Thyroid gland (tissue), 4 donors: ENCODE results near the gene RFTN1.

Source experiments
- CTCF ChIP-seq, 6 experiments: fragments of 200-600 bp in 3 of 6; fragments of 450-650 bp in 3 of 6; sonication (generic) in 3 of 6; IDR thresholded peaks; one replicate each; pipeline ENCODE4 v1.5.1; 2016 to 2019; ENCODE audit warnings: antibody characterized with exemption in 6 of 6, mild to moderate bottlenecking in 2 of 6, inconsistent platforms in 1 of 6, moderate library complexity in 1 of 6
- POLR2A ChIP-seq, 2 donors: fragments of 450-650 bp; IDR thresholded peaks; one replicate each; pipeline ENCODE4 v1.6.1; 2017; ENCODE audit warnings: antibody characterized with exemption in 2 of 2, mild to moderate bottlenecking in 2 of 2, moderate library complexity in 1 of 2

GRCh38 chr3:16363636-16364035, 149.9 kb downstream of the RFTN1 start:
- TF ChIP-seq CTCF (IDR thresholded peaks at IDR 0.05): no peak
- TF ChIP-seq POLR2A (IDR thresholded peaks at IDR 0.05): no peak
